ENCODE results near the gene FSTL3.

FSTL3 gene

DNA sequence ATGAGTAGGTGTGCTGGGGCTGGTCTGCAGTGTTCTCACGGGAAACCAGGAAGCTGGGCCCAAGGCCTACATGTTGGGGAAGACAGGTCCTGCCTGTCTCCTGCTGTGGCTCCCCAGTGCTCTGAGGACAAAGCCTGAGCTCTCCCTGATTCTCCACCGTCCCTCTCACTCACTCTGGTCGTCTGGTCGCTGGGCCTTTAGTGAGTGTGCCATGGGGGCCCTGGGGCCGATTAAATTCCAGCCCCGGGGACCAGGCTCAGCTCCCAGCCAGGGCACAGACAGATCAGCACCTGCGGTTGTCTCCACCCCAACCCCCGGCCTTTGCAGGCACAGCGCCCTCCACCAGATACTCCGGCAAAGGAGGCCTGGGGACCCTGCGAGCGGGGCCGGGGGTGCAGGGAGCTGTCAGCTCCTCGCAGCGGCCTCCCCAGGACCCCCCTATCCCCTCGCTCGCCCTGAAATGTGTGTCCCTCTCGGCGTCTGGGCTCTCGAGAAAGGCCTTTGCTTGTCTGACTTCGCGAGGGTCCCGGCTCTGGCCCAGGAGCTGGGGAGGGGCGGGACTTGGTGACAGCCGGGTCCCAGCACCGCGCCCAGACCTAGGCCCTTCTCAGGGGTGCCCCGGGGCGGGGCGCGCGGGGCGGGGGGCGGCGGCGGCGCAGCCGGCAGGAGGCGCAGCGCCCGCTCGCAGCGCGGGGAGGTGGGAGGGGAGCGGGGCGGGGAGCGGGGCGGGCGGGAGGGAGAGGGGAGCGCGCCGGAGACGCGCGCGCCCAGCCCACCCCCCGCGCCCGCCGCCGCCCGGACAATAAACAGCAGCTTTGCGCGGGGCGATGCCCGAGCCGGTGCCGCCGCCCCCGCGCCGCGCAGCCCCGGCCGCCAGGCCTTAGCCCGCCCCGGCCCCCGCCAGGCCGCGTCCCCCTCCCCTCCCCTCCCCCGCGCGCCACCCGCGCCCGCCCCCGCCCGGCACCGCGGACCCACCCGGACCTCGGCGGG, 32.3 kb downstream of the FSTL3 start, which contains the start of gene PALM:
PALM (plus strand) TSS at position 782 of the 990 bp plus-strand sequence. CDS start 212 bp downstream, outside the sequence.
- peak within 1 kb of the TSS; percentile 64 for H3K4me3 ChIP-seq (ENCODE audit: low read depth, low read length)
- in situ Hi-C loops (cut with HindIII; ENCODE audit: low sequenced_read_pairs): no loop called here
- TF ChIP-seq, protein P1, sequence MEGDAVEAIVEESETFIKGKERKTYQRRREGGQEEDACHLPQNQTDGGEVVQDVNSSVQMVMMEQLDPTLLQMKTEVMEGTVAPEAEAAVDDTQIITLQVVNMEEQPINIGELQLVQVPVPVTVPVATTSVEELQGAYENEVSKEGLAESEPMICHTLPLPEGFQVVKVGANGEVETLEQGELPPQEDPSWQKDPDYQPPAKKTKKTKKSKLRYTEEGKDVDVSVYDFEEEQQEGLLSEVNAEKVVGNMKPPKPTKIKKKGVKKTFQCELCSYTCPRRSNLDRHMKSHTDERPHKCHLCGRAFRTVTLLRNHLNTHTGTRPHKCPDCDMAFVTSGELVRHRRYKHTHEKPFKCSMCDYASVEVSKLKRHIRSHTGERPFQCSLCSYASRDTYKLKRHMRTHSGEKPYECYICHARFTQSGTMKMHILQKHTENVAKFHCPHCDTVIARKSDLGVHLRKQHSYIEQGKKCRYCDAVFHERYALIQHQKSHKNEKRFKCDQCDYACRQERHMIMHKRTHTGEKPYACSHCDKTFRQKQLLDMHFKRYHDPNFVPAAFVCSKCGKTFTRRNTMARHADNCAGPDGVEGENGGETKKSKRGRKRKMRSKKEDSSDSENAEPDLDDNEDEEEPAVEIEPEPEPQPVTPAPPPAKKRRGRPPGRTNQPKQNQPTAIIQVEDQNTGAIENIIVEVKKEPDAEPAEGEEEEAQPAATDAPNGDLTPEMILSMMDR (IDR thresholded peaks at IDR 0.05; ENCODE audit: low read depth, low read length, missing control alignments): peak; percentile 7
- DNase-seq (ENCODE audit: low read depth): no peak

DNA sequence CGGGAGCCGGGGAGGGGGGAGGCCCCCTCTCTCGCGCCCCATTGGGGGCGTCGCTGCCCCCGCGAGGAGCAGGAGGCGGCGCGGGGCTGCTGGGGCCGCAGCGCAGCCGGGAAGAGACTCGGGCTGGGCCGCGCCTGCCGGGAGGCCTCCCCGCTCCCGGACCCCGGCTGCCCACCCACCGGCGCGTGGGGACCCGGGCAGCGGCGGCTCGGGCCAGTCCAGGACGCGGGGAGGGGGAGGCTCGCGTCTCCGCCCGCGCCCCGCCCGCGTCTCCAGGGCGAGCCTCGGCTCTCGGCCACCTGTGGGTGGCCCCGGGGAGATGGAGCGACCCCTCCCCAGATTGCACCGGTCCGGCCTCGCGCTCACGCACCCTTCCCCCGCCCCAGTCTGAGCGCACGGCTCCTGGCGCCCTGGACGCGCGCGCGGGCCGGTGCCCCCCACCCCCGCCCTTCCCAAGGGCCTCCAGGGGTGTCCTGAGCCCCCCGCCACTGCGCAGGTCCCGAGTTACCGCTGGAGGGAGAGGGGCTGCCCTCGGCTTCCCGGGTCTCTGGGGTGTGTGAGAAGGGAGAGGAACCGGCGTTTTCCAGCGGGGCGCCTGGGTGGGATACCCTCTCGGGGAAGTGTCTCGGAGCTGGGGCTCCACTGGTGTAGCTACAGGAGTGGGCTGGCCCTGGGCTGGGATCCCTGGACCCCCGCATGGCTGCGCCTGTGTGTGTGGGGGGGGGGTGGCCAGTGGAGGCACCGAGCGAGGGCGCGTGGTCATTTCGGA, 33.2 kb downstream of the FSTL3 start:
- TF ChIP-seq, protein P1 (IDR thresholded peaks at IDR 0.05; ENCODE audit: low read depth, low read length, missing control alignments): no peak
- DNase-seq (ENCODE audit: low read depth): no peak
- peak overlapping the region; percentile 64 for H3K4me3 ChIP-seq (ENCODE audit: low read depth, low read length)
- in situ Hi-C loops (cut with HindIII; ENCODE audit: low sequenced_read_pairs): no loop called here

DNA sequence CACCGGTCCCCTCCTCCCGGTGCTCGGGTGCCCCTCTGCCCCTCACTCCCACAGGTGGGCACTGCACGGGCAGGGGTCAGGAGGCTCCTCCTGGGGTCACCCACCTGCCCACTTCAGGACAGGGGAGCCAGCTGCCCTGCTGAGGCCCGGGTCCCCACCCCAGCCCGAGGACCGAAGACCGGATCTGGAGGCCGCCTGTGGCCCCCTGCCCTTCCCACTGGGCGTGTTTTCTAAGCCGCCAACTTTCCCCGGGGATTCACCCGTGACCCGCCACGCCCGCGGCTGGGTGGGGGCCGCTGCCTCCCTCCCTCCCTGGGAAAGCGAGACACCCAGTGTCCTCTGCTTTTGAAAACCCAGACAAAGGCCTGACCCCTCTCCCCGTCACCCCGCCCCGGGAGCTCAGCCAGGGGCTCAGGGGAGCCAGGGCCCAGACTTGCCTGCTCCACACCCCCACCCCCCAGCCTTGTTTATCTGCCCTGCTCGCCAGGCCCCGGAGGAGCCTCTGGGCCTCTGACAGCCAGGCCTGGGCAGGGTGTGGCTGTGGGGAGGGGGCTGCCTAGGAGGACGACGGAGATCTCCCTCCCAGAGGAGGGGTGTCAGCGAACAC, 33.9 kb downstream of the FSTL3 start:
- H3K4me3 ChIP-seq (ENCODE audit: low read depth, low read length): peak overlapping the region; percentile 64
- in situ Hi-C loops (cut with HindIII; ENCODE audit: low sequenced_read_pairs): no loop called here
- TF ChIP-seq, protein P1 (IDR thresholded peaks at IDR 0.05; ENCODE audit: low read depth, low read length, missing control alignments): no peak
- DNase-seq (ENCODE audit: low read depth): no peak

DNA sequence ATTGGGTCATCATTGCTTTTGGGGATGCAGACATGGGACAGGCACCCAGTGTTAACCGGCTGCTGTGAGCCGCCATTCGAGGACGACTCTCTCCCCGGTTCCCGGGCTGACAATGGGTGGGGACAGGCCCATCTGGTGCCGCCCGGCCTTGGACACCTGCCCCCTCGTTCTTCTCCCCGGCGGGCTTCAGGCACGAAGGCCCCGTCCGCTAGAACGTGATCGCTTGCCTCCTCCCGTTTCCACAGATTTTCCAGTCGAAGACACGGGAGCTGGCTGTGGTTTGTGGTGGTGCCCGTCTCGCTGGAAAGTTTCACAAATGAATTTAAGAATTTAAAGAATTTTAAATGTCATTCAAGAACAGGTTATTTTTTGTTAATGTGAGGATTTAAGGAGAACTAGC, 34.6 kb downstream of the FSTL3 start:
- TF ChIP-seq, protein P1 (IDR thresholded peaks at IDR 0.05; ENCODE audit: low read depth, low read length, missing control alignments): no peak
- in situ Hi-C loops (cut with HindIII; ENCODE audit: low sequenced_read_pairs): no loop called here
- DNase-seq (ENCODE audit: low read depth): peak; percentile 61
- H3K4me3 ChIP-seq (ENCODE audit: low read depth, low read length): peak overlapping the region; percentile 64

DNA sequence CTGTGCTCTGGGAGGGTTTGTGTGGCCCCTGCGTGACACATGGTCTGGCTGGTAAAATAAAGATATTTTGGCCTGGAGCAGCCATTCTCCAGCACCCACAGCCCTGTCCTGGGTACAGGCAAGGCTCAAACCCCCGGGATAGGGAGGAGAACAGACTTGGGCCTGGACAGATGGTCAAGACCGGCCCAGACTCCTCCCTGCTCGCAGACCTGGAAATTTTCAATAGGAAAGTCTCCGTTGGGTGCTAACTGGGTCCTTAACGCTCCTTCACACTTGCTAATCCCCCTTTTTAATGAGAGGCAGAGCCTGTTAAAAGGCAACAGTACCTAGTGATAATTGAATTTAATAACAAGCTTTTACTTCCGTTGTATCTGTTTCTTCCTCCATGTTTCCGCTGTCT, 35.1 kb downstream of the FSTL3 start:
- in situ Hi-C loops (cut with HindIII; ENCODE audit: low sequenced_read_pairs): no loop called here
- DNase-seq (ENCODE audit: low read depth): no peak
- TF ChIP-seq, protein P1 (IDR thresholded peaks at IDR 0.05; ENCODE audit: low read depth, low read length, missing control alignments): no peak
- H3K4me3 ChIP-seq (ENCODE audit: low read depth, low read length): no peak overlapping the region

DNA sequence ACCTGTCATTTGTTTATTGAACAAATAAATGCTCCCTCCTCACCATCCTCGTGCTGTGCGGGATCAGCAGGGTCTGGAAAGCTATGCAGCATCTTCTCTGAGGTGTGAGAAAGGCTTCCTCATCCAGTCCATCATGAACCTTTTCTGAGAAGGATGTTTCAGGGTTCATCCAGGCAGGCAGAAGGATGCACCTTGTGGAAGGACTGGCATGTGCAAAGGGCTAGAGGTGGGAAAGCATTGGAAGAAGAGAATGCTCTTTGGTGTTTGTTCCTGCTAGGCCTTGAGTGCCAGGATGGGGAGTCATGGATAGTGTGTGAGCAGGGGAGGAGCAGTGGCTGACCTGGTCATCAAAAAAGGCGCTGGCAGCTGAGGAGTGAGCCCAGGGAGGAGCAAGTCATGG, 39.2 kb downstream of the FSTL3 start:
- H3K4me3 ChIP-seq (ENCODE audit: low read depth, low read length): no peak overlapping the region
- TF ChIP-seq, protein P1 (IDR thresholded peaks at IDR 0.05; ENCODE audit: low read depth, low read length, missing control alignments): no peak
- in situ Hi-C loops (cut with HindIII; ENCODE audit: low sequenced_read_pairs): no loop called here
- DNase-seq (ENCODE audit: low read depth): no peak

All from astrocyte of the cerebellum (primary cell).